Bronchial epithelial cell (primary cell): ENCODE data around the gene CNTNAP2. TPM values are rescaled to one million over a fixed set of nuclear protein-coding genes. Genes with fewer than 3 reads are reported as not detected.

Experiments
- DNase-seq: peaks from one replicate; pipeline ENCODE4 v3.0.0-alpha.2; 2010; ENCODE audit warnings: low read depth
- FAIRE-seq: peaks from 2 replicates; lab custom pipeline; 2011; peaks lifted over from hg19 to GRCh38; lab: Jason Lieb, UNC
- H3K27me3 ChIP-seq: 2 replicates; pipeline ENCODE4 v1.5.1; 2011; ENCODE audit warnings: low read length; ENCODE audit not compliant: control insufficient read depth, insufficient read depth
- H3K36me3 ChIP-seq: 2 replicates; pipeline ENCODE4 v1.5.1; 2011; ENCODE audit warnings: low read length; ENCODE audit not compliant: control insufficient read depth, insufficient read depth
- H3K4me3 ChIP-seq: 2 replicates; pipeline ENCODE4 v1.5.1; 2011; ENCODE audit warnings: mild to moderate bottlenecking, low read depth, low read length, control low read depth
- CTCF ChIP-seq: IDR thresholded peaks from 2 replicates; pipeline ENCODE4 v1.5.1; 2011; ENCODE audit warnings: mild to moderate bottlenecking, moderate library complexity, low read length, control low read depth, inconsistent platforms; ENCODE audit not compliant: insufficient read depth, severe bottlenecking
- total RNA-seq: library from RNA; depleted of rRNA; stranded (reverse); fragments of >200 nt; gene quantifications from 2 replicates; pipeline ENCODE4 v1.2.1, GENCODE V29; 2014

CNTNAP2 gene
- total RNA-seq, 1 donor from 2014 or later: 0.26 TPM

GRCh38 chr7:147047696-147048095 lies 931.1 kb downstream of the CNTNAP2 start:
- TF ChIP-seq CTCF: no peak
- H3K36me3 ChIP-seq: no peaks in the 10 kb centered on the region
- no peak overlapping the region for H3K4me3 ChIP-seq
- DNase-seq (no peak), FAIRE-seq (no peak)
- H3K27me3 ChIP-seq: no peaks in the 10 kb centered on the region

GRCh38 chr7:147048864-147049263 lies 932.3 kb downstream of the CNTNAP2 start:
- no peak overlapping the region for H3K4me3 ChIP-seq
- FAIRE-seq (no peak), DNase-seq (no peak)
- H3K36me3 ChIP-seq: no peaks in the 10 kb centered on the region
- no peaks in the 10 kb centered on the region for H3K27me3 ChIP-seq
- TF ChIP-seq CTCF: no peak

GRCh38 chr7:147052818-147053217 lies 936.2 kb downstream of the CNTNAP2 start:
- Histone ChIP-seq H3K27me3 (no peaks in the 10 kb centered on the region), H3K4me3 (no peak overlapping the region), H3K36me3 (no peaks in the 10 kb centered on the region)
- FAIRE-seq: no peak
- TF ChIP-seq CTCF: no peak
- no peak for DNase-seq

- Histone ChIP-seq H3K4me3 (no peak overlapping the region), H3K27me3 (no peaks in the 10 kb centered on the region), H3K36me3 (no peaks in the 10 kb centered on the region)
- DNase-seq (no peak), FAIRE-seq (no peak)
- no peak for TF ChIP-seq CTCF
These were observed 937.1 kb downstream of the CNTNAP2 start for GRCh38 chr7:147053746-147054145.

- DNase-seq (no peak), FAIRE-seq (no peak)
- Histone ChIP-seq H3K27me3 (no peaks in the 10 kb centered on the region), H3K4me3 (no peak overlapping the region), H3K36me3 (no peaks in the 10 kb centered on the region)
- TF ChIP-seq CTCF: no peak
These were observed 943.5 kb downstream of the CNTNAP2 start for GRCh38 chr7:147060070-147060469.

- FAIRE-seq: no peak
- Histone ChIP-seq H3K4me3 (no peak overlapping the region), H3K27me3 (no peaks in the 10 kb centered on the region), H3K36me3 (no peaks in the 10 kb centered on the region)
- no peak for DNase-seq
- TF ChIP-seq CTCF: no peak
These were observed 946.3 kb downstream of the CNTNAP2 start for GRCh38 chr7:147062897-147063296.
